Parathyroid adenoma (tissue), 2 donors: ENCODE data around the gene FLT3LG.
A peak's percentile ranks its signal among the peaks of the same experiment; 100 is the strongest.
"Not testable (repeated sequence)": the region's sequence is repeated elsewhere in the genome, so short reads cannot be mapped to it uniquely, and the experiment has no call there.

ENCODE experiments used
- H2AFZ ChIP-seq: fragments of 300-600 bp; sonication (generic); one replicate; pipeline ENCODE4 v1.7.0; 2017; ENCODE audit warnings: antibody characterized with exemption, mild to moderate bottlenecking
- H3K27ac ChIP-seq: fragments of 300-600 bp; sonication (generic); one replicate; pipeline ENCODE4 v1.7.0; 2017
- H3K27me3 ChIP-seq: fragments of 300-600 bp; sonication (generic); one replicate; pipeline ENCODE4 v1.7.0; 2017; ENCODE audit warnings: low read length; ENCODE audit not compliant: control insufficient read depth, insufficient read depth
- H3K36me3 ChIP-seq: fragments of 300-600 bp; sonication (generic); one replicate; pipeline ENCODE4 v1.7.0; 2017; ENCODE audit warnings: low read length; ENCODE audit not compliant: control insufficient read depth, insufficient read depth
- H3K4me1 ChIP-seq: fragments of 300-600 bp; sonication (generic); one replicate; pipeline ENCODE4 v1.7.0; 2017; ENCODE audit warnings: control low read depth
- H3K4me2 ChIP-seq: fragments of 300-600 bp; sonication (generic); one replicate; pipeline ENCODE4 v1.7.0; 2017; ENCODE audit warnings: low read length
- H3K4me3 ChIP-seq: fragments of 300-600 bp; sonication (generic); one replicate; pipeline ENCODE4 v1.7.0; 2017; ENCODE audit warnings: low read depth, low read length
- H3K79me2 ChIP-seq: fragments of 300-600 bp; sonication (generic); one replicate; pipeline ENCODE4 v1.7.0; 2017; ENCODE audit warnings: control low read depth
- H3K9ac ChIP-seq: fragments of 300-600 bp; sonication (generic); one replicate; pipeline ENCODE4 v1.7.0; 2017; ENCODE audit warnings: mild to moderate bottlenecking
- H3K9me3 ChIP-seq: fragments of 300-600 bp; sonication (generic); one replicate; pipeline ENCODE4 v1.7.0; 2017; ENCODE audit warnings: low read length; ENCODE audit not compliant: control insufficient read depth
- CTCF ChIP-seq: fragments of 300-600 bp; sonication (generic); IDR thresholded peaks from one replicate; pipeline ENCODE4 v1.7.0; 2017; ENCODE audit warnings: antibody characterized with exemption, mild to moderate bottlenecking
- donor health status: primary hyperparathyroidism.

FLT3LG gene

GRCh38 chr19:49468746-49469447 lies 5.1 kb upstream of the FLT3LG start:
- H2AFZ ChIP-seq = no peak overlapping the region
- H3K27me3 ChIP-seq = no peaks in the 10 kb centered on the region
- H3K27ac ChIP-seq = peak overlapping the region; percentile 43
- TF ChIP-seq CTCF = no peak
- no peaks in the 10 kb centered on the region for H3K79me2 ChIP-seq
- H3K4me1 ChIP-seq = peaks cover 4% of the 10 kb centered on the region
- H3K4me3 ChIP-seq = no peak overlapping the region
- H3K9me3 ChIP-seq = no peaks in the 10 kb centered on the region
- H3K36me3 ChIP-seq = no peaks in the 10 kb centered on the region
- H3K9ac ChIP-seq = no peak overlapping the region
- no peak overlapping the region for H3K4me2 ChIP-seq

GRCh38 chr19:49469828-49470614 lies 4.0 kb upstream of the FLT3LG start:
- H3K4me2 ChIP-seq = no peak overlapping the region
- H3K27me3 ChIP-seq = no peaks in the 10 kb centered on the region
- no peak overlapping the region for H3K27ac ChIP-seq
- no peak overlapping the region for H3K4me3 ChIP-seq
- H3K36me3 ChIP-seq = no peaks in the 10 kb centered on the region
- no peak overlapping the region for H2AFZ ChIP-seq
- H3K9me3 ChIP-seq = no peaks in the 10 kb centered on the region
- H3K79me2 ChIP-seq = no peaks in the 10 kb centered on the region
- H3K4me1 ChIP-seq = peaks cover 4% of the 10 kb centered on the region
- no peak for TF ChIP-seq CTCF
- no peak overlapping the region for H3K9ac ChIP-seq

GRCh38 chr19:49470615-49470978 lies 3.4 kb upstream of the FLT3LG start:
- Histone ChIP-seq H3K9me3 (no peaks in the 10 kb centered on the region), H2AFZ (no peak overlapping the region), H3K4me2 (no peak overlapping the region), H3K4me3 (no peak overlapping the region), H3K27ac (no peak overlapping the region), H3K9ac (no peak overlapping the region), H3K36me3 (no peaks in the 10 kb centered on the region), H3K79me2 (no peaks in the 10 kb centered on the region), H3K27me3 (no peaks in the 10 kb centered on the region), H3K4me1 (peaks cover 4% of the 10 kb centered on the region)
- TF ChIP-seq CTCF = no peak

GRCh38 chr19:49472936-49473335 lies 1.1 kb upstream of the FLT3LG start:
- Histone ChIP-seq H3K27ac (no peak overlapping the region), H3K9ac (no peak overlapping the region), H3K79me2 (no peaks in the 10 kb centered on the region), H3K9me3 (no peaks in the 10 kb centered on the region), H3K4me2 (no peak overlapping the region), H3K36me3 (no peaks in the 10 kb centered on the region), H3K27me3 (no peaks in the 10 kb centered on the region), H2AFZ (no peak overlapping the region), H3K4me3 (no peak overlapping the region), H3K4me1 (peaks cover 4% of the 10 kb centered on the region)
- no peak for TF ChIP-seq CTCF

- Histone ChIP-seq H3K4me2 (peak overlapping the region; percentile 99), H2AFZ (peak overlapping the region; percentile 79), H3K4me3 (peak overlapping the region; percentile 99)
- H3K36me3 ChIP-seq, H3K79me2 ChIP-seq, H3K9me3 ChIP-seq, H3K4me1 ChIP-seq, H3K9ac ChIP-seq, H3K27me3 ChIP-seq, H3K27ac ChIP-seq: not testable (repeated sequence)
These were observed 531 bp upstream of the FLT3LG start for GRCh38 chr19:49473501-49473867.
